Activated CD8-positive, alpha-beta memory T cell treated with anti-CD3 and anti-CD28 coated beads, Interleukin-2, amount 50 U/mL, for 4 hours (primary cell): ENCODE results near the gene FRS3.
A peak's percentile ranks its signal among the peaks of the same experiment; 100 is the strongest.

ENCODE experiments used
- DNase-seq: peaks from one replicate; pipeline ENCODE4 v3.0.0-alpha.2; 2020

The FRS3 gene

DNA sequence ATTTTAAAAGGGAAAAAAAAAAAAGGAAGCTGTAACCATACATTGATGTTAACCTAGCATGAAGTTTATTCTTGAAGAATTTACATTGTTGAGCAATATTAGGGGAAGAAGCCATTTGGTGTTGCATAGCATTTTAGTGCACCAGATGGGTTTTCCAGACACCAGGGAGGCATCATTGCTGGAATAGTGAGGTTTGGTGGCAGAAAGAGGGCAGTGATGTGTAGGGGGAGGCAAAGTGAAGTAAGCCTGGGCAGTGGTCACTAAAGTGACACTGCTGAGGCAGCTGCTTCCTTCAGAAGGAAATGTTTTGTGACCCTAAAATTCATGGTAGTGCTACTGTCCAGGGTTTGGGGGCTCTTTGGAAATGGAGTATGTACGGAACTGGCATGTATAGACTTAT is 10.3 kb upstream of the FRS3 start:
- no peak for DNase-seq

DNA sequence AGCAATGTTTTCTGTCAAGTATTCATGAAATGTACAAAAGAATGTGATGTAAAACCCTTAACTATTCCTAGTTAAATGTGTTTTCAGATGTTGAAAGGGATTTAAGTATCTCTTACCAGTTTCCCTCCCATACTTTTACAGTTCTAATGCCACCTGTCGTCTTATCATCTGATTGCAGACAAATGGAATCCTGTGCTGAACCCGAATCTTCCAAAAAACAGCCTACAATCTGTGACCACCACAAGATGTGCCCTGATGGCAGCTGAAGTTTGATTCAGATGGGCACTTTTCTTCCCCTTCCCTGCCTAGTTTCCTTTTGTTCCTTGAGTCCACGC is 9.7 kb upstream of the FRS3 start:
- no peak for DNase-seq

GRCh38 chr6:41787219-41787917 is 7.7 kb upstream of the FRS3 start, which contains the start of gene TOMM6:
Gene TOMM6 (plus strand): TSS chr6:41787694. CDS start chr6:41787698, 4 bp downstream.
- peak; percentile 95 for DNase-seq

GRCh38 chr6:41786451-41787218 is 6.9 kb upstream of the FRS3 start:
- DNase-seq: peak; percentile 89

DNA sequence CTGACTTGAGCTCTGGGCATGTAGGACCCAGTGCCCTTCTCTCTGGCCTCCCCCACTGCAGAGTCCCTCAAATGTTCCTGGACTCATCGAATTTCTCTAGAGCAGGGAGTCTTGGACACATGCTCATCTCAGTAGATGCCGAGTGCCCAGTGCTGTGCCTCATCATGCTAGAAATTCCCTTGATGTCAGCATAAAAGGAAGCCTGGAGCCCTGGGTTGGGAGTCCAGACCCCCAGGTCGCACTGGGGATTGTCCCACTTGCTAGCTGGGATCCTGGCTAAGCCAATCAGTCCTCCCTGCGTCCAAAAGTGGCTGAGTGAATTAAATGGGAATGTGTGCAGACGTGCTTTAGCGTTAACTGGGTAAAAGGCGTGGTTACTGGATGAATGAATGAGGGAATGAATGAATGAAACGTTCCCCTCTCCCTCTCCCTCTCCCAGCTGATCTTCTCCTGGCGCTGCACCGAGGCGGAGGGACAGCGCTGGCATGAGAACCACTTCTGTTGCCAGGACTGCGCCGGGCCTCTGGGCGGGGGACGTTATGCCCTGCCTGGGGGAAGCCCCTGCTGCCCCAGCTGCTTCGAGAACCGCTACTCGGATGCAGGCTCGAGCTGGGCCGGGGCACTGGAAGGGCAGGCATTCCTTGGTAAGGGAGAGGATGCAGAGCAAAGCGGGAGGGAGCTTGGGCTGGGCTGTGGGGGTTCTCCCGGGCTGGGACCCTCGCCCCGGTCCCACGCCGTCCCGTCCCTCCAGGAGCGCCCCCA is 6.2 kb upstream of the FRS3 start:
- DNase-seq: peak; percentile 27

DNA sequence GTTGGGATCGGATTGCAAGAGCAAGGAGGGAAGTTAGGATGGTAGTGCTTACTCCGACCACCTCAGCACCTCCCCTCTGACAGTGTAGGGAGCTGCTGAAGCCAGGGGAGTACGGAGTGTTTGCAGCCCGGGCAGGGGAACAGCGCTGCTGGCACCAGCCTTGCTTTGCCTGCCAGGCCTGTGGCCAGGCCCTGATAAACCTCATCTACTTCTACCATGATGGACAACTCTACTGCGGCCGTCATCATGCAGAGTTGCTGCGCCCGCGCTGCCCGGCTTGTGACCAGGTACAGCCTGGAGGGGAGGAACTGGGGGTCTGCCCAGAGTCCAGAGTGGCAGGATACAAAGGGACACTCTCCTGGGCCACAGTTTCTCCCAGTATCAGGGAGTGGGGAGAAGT is 5.6 kb upstream of the FRS3 start:
- DNase-seq: no peak

GRCh38 chr6:41784581-41785171 is 5.0 kb upstream of the FRS3 start:
- DNase-seq: no peak

DNA sequence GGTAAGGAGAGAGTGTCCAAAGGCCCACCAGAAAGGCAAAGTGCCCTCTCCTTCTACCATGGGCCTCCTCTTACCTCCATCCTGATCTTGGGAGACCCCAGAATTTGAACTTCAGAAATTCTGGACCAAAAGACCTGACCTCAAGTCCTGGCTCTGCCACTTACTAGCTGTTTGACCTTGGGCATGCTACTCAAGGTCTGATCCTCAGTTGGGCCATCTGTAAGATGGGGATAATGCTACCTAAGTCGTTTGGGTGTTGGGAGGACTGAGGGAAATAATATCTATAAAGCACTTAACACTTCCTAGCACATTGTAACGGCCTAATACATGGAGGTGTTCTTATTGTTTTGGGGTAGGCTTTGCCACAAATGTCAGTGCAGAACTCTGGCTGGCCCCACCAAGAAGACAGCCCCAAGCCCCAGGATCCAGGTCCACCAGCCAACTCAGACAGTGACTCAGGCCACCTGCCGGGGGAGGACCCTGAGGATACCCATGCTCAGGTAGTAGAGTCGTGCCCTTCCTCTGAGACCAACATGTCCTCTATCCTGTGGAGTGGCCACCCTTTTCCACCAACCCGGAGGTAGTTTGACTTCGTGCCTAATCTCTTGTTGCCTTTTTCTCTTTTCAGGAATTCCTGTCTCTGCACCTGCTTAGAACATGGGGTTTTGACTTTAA is 3.5 kb upstream of the FRS3 start:
- DNase-seq: no peak

DNA sequence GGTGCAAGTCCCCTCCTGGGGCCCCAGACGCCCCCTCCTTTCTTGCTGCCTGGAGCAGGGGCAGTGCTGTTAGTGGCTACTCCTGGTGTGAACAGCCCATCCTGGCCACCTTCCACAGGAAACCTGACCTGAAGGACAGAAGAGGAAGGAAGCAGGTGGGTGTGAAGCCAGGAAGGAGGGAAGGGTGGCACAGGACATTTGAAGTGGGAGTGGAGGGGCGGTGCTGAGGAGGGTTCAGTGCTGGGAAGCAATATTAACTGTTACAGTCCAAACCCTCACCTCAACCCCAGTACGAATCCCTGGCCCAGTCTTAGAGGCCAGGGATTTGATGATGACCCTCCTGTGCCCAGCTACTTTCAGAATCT is 1.6 kb upstream of the FRS3 start:
- no peak for DNase-seq

- no peak for DNase-seq
These were observed 1.1 kb upstream of the FRS3 start, which contains the start of gene PRICKLE4 for GRCh38 chr6:41780551-41781365. Gene PRICKLE4 (plus strand): TSS chr6:41780782. CDS start chr6:41783474, 2,692 bp downstream.

GRCh38 chr6:41779336-41779735 is 364 bp downstream of the FRS3 start:
- peak; percentile 28 for DNase-seq

- no peak for DNase-seq
These were observed 805 bp downstream of the FRS3 start for GRCh38 chr6:41778895-41779294.

- no peak for DNase-seq
These were observed 2.0 kb downstream of the FRS3 start for GRCh38 chr6:41777551-41778285.

DNA sequence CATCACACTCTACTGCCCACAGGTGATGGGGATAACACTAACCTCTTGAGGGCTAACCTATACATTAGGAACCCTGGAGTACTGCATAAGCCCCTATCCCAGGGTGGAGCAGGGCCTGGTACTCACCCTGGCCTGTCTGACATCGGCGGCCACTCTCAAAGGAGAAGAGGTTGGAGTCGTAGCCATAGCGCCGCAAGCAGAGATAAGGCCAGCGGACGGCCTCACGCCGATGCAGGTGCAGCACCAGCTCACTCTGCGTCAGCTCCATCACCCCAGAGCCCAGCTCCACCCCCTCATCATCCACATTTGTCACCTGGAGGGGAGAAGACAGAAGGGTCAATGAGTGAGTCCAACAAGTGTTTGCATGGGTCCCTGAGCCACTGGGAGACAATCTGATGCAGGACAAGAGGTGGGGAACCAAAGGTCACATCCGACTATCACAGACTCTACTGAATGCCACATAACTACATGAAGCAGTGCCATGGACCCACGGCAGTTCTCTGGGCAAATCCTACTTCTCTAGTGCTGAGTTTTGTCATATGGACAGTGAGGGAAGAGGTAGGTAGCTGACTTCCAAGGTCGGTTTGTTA is 4.3 kb downstream of the FRS3 start:
- DNase-seq: no peak

DNA sequence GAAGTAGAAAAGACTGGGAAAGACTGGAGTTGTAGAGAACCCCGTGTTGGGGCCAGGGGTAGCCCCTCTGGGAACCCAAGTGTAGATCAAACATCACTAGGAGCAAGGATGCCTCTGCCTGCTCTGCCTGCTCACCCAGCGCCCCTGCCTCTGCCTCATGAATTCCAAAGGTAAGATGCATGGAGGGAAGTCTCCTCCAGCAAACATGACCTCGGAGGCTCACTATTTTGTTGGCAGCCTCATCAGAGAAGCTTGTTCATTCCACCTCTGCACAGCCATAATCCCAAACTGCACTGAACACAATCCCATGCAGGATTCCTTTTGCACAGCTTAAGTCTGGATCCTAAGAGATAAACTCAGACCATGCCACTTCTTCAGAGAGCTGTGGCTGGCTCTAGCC is 4.9 kb downstream of the FRS3 start:
- DNase-seq: no peak

DNA sequence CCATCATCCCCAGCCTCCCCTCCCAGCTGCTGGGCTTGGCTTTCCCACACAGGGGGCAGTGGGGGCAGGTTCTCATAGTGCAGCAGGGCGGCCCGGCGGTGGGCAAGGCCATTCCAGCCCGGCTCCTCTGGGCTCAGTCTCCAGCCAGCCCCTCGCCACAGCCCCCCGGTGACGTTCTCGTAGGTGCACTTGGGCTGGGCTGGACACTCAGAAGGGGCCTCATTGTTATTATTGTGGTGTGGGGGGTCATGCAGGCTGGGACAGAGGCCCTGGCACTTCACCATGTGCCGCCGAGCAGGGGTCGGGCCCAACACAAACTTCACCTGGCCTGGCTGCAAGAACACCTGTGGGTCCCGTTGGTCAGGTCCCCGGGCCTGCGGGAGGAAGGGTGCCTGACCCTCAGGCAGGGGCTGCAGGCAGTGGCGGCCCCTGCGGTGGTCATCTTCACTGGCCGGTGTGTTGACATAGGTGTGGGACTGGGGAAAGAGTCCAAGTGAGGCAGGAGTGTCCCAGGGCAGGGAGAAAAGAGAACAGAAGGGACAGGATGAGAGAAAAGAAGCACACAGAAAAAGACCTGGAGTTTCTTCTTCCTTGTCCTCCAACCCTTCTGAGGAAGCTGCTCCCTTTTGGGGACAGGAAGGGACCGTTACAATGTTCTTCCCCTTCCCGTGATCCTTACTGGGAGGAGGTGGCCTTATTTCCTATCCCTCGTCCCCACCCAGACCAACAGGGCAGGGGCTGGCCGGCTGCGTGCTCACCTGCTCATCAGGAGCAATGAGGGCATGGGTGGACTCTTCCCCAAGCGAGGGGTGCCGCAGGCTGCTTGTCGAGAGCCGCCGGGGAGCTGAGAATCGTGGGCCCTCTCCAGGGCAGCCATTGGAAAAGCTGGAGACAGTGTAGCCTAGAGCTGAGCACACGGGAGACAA is 8.4 kb downstream of the FRS3 start:
- no peak for DNase-seq

DNA sequence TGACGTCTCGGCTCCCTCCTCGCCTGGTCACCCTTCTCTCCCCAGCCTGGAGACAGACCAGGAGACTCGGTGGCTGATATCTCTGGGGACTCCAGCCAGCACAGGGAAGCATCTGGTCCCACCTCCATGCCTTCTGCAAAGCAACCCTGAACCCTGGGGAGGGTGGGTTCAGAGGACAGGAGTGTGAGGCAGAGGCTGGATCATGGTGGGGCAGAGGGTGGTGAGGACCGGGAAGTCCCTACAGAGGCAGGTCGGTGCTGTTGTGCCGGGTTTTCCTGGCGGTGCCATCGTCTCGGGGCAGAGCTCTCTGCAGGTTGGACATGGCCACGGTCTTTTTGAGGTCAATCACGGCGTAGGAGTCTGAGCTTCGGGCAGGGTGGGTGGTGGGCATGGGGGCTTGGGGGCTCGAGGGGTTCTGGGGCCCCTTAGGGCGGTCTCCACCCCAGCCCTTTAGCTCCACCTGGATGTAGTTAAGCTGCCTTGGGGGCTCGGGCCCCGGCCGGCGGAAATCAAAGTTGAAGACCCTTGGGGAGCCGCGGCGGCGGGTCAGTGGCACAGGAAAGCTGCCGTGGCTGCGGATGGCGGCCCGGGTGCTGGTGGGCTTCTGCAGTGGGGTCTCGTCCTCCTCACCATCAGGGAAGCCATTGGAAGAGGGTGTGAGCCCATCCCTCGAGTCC is 9.2 kb downstream of the FRS3 start:
- DNase-seq: no peak

DNA sequence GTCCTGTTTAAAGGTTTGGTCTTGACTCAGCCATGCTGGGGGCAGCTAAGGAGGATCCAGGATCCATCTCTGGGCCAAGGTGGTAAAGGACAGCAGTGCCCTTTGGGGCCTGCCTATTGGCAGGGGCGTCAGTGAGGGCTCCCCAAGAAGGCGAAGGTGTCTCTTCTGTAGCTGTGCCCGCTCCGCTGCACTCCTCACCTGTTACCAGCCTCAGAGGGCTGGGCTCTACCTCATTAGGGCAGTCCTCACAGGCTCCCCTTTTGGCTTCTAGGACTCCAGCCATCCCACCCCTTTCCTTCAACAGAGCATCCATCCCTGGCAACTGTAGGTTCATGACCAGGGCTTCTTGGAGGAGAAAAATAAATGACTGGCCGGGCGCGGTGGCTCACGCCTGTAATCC is 10.3 kb downstream of the FRS3 start:
- DNase-seq: no peak
